HG03565 (cell line): ENCODE results near the gene RPTOR.
"Not testable (repeated sequence)": the region's sequence is repeated elsewhere in the genome, so short reads cannot be mapped to it uniquely, and the experiment has no call there.

Experiments
- ATAC-seq: cut with Tn5 transposase; IDR thresholded peaks from one replicate; pipeline ENCODE4 v1.9.1; 2021; ENCODE audit warnings: mild to moderate bottlenecking, moderate library complexity; ENCODE audit not compliant: unreplicated experiment

The RPTOR gene

DNA sequence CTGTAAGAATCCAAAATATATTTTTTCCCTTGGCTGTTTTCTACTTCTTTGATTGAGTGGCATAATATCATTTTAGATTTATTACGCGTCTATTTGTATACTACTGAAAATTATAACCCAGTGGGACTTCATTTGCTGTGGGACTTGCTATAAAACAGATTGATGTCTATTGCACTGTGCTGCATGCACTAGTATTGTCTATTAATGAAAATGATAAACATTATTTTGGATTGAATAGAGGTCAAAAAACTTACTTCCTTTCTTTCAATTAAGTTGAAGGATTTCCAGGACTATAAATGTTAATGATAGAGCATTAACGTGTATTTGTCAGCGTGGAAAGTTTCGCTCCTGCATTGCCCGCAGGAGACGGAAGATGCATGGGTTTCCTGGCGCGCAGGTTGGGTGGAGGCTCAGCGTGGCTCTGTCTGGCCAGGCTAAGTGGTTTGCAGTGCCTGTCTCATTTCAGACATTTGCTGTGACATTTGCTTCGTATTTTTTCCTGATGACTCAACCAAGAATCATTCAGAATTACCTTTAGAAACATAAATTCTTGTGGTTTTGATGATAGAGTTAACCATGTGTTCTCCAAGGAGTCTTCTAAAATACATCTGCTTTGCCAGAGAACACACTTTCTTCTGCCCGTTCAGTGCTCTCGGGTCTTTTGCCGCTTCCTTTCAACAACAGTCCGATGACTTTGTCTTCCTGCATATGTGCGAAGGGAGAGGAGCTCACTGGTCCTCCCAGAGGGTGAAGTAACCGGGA is 216.7 kb downstream of the RPTOR start:
- ATAC-seq: no peak

DNA sequence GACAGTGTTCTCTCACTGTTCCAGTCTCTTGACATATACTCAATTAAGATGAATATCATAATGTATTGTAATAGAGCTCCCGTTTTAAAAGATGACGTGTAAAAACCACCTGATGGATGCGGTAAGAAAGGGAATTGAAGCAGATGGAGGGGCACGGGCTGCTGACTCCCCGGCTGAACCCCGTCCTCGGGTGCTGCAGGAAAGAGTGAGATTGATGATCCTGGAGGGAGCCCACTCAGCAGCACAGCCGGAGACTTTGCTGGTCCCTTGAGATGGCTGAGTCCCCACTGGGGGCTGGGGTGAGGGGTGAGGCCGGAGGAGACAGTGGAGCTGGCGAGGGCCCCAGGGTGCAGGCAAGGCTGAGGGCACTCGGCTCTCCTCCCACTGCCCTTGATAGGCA is 217.4 kb downstream of the RPTOR start:
- ATAC-seq: no peak

DNA sequence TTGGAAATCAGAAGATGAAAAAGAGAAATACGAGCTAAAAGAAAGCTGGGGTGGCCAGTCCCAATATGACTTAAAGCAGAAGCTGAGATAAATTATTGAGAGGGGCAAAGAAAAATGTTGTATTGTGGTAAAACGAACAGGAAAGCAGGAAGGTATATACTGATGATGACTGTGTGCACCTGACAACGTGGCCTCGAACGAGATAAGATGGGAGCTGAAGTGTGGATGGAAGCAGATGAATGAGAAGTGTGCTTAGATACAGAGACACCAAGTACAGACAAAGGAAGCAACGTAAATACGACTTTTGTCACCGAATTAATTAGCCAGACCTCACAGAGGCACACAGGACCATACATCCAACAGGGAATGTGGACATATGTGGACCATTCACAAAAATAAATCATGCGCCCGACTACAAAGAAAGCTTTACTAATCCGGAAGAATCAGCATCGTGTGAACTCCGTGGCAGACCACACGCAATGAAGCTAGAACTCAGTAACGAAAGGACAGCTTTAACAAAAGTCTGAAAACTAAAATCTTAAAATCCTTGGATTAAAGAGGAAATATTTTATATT is 218.7 kb downstream of the RPTOR start:
- no peak for ATAC-seq

DNA sequence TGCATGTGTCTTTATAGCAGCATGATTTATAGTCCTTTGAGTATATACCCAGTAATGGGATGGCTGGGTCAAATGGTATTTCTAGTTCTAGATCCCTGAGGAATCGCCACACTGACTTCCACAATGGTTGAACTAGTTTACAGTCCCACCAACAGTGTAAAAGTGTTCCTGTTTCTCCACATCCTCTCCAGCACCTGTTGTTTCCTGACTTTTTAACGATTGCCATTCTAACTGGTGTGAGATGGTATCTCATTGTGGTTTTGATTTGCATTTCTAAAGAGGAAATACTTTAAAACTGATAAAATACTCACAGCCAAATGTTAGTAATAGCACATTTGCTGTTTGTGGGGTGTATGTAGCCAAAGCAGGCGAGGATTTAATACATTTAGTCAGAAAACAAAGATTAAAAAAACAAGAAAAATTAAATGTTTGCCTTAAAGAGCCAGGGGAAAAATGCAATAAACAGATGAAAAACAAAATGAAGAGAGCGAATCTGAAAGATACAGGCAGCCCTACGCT is 220.0 kb downstream of the RPTOR start:
- ATAC-seq: not testable (repeated sequence)

DNA sequence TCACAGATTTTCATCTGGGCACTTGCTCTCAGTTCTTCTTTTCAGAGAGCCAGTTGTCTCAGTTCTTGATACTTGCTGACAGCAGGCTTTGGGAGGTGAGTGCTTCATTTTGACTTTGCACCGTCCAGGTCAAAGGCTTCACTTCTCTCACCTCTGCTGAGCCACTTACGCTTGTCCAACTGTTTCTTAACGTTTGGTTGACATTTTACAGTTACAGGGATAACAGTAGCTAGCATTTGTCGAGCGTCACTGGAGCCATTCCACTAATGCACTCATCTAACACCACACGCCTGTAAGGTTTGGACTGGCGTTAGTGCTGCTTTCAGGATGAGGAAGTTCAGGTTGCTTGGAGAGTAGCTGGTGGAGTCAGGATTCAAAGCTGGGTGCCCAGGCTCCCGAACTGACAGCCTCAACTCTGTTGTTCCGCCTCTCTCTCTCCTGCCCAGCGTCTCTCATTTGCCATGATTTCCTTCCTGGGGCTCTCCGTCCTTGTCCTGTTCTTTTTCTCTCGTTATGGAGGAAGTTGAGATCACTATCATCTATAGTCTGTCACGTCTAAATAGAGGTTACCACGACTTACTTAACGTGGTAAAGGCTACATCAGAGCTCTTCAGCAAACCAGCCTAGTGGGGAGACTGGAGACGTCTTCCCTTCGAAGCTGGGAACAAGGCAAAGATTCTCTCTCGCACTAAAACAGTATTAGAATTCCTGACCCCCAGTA is 220.8 kb downstream of the RPTOR start:
- ATAC-seq: no peak

DNA sequence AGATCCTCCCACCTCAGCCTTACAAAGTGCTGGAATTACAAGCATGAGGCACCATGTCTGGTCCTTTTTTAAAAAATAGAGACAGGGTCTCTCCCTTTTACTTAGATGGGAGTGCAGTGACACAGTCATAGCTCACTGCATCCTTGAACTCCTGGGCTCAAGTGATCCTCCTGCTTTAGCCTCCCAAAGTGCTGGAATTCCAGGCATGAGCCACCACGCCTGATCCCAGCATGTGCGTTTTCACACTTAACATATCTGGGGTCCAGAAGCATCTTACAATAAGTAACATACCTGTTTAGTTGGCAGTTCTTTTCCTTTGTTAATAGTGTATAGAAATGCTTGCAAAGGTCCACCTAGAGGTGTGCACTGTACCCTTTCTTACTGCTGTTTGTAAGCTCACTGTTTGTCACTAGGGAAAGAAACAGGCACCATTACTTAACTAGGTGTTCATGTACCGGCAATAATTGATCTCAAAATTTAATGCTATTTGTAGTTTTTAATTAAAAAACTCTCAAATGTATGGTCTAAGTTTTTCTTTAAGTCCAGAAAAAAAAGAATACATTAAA is 221.7 kb downstream of the RPTOR start:
- no peak for ATAC-seq

DNA sequence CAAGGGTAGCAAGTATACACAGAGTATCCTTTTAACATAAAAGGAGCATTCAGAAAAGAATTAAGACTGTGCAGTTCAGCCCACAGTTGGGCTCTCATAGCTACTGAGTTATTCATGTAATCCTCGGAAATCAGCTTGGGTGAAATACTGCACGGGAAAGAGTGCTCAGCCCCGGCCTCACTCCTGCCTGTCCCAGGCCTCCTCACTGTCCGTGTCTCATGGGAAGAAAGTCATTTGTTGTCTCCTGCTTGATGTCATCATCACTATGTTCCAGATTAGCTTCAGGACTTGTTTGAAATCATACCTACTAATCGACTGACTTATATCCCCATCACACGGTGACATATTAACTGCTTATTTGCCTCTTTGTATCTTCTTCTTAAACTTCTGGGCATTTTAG is 223.8 kb downstream of the RPTOR start:
- ATAC-seq: no peak

DNA sequence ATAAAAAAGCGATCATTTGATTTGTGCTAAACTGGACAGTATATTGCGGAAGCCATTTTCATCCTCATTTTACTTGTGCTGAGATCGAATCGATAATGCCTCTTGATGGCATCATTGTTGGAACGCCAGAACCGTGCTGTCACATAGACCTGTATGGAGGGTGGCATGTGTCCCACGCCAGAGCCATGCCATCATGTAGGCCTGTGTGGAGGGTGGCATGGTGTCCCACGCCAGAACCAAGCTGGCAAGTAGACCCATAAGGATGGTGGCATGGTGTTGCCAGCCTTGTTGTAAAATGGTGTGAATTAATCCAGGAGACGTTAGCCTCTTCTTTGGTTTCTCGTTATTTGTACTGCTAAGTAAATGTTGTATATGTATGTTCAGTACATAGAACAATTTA is 224.3 kb downstream of the RPTOR start:
- no peak for ATAC-seq

DNA sequence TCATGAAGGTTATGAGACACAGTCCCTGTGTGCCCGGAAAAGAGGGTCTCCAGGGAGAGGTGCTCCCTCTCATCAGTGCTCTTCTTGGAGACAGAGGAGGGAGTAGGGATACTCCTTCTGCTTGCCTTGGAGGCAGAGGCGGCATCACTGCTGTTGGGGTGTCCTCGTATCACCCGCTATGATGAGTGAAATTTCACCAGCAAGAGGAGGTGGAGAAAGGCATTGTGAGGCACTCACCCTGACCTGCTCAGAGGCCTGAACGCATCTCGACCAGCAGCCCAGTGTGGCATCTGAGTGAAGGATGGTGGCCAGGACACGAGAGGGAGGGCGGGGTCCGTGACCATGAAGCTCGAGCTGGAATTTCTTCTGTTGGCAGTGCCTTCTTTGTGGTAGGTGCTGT is 224.9 kb downstream of the RPTOR start:
- no peak for ATAC-seq

DNA sequence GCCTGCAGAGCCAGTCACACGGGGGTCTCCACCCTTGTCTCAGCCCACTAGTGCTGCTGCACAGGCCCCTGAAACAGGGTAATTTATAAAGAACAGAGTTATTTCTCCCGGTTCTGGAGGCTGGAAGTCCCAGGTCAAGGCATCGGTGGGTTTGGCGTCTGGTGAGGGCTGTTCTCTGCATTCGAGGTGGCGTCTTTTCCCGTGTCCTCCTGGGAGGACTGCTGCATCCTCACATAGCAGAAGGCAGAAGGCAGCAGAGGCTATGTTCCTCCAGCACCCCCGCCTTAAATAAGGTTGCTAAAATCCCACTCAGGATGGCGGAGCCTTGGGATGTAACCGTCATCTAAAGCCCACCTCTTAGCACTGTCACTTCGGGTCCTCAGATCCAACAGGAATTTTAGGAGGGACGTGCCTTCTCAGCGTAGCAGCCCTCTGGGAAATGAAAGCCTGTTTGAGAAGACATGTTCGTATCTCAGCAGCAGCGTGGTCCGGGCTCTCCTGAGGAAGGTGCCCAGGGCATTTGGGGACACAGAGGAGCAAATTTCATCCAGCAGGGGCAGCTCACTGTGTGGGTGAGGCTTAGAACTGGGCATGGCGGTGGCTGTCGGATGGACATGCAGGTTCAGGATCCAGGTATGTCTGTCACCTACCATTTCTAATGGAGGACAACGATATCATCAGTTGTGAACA is 225.4 kb downstream of the RPTOR start:
- ATAC-seq: no peak

DNA sequence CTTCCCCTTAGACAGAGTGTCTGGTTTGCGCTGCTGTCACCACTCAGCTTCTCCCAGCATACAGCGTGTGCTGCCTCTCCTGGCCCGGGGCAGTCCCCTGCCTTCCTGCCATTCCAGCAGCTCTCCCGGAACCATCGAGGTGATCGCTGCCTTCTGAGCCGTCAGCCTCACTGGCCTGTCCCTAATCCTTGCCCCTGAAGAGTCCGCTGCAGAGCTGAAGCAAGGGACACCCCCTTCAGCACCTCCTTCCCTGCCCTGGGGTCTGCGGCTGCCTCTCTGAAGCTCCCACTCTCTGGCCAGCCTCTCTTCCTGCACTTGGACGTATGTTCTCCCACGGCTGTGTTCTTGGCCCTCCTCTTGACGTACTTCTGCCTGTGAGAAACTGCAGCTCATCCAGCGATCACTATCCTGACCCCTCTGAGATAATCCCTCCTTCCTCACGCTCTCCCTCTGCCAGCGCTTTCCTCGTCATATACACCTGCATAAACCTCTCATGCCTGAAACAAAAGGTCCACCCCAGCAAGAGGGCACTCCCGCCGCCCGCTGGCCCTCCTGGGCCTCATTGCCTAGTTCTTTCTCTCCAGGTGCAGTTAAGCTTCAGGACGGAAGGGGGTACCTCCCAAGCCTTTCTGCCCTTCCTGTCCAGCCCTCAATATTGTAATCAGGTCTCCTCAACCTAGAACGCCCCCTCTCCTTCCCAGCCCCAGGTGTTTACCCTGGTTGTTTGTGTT is 226.4 kb downstream of the RPTOR start:
- ATAC-seq: no peak

DNA sequence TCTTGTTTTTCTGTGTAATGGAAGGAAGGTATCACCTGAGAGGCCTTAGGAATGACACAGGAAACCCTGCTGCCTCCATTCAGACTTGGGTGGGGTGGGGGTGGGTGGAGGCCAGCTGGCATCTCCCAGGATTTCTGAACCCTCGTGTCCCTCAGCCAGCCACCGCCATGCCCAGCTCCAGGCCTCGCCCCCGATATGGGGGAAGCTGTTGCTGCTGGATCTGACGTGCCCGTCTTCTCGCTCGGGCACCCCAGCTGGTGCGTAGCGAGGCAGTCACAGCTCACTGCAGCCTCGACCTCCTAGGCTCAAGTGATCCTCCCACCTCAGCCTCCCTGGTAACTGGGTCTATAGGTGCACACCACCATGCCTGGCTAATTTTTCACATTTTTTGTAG is 227.0 kb downstream of the RPTOR start:
- no peak for ATAC-seq

DNA sequence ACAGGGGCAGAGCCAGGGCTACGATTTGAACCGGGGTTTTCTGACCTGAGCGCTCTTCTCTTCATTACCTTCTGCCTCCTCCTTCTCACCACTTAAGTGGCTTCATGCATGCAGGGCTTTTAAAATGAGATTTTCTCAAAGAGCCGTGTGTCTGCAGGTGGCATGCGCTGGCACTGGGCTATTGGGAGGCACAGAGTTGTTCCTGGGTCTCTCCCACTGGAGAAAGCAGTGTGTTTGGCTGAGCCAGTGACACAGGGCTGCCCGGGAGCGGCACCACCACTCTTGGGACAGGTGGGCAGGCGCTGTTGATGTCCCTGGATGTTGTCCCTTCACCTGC is 228.2 kb downstream of the RPTOR start:
- ATAC-seq: no peak

DNA sequence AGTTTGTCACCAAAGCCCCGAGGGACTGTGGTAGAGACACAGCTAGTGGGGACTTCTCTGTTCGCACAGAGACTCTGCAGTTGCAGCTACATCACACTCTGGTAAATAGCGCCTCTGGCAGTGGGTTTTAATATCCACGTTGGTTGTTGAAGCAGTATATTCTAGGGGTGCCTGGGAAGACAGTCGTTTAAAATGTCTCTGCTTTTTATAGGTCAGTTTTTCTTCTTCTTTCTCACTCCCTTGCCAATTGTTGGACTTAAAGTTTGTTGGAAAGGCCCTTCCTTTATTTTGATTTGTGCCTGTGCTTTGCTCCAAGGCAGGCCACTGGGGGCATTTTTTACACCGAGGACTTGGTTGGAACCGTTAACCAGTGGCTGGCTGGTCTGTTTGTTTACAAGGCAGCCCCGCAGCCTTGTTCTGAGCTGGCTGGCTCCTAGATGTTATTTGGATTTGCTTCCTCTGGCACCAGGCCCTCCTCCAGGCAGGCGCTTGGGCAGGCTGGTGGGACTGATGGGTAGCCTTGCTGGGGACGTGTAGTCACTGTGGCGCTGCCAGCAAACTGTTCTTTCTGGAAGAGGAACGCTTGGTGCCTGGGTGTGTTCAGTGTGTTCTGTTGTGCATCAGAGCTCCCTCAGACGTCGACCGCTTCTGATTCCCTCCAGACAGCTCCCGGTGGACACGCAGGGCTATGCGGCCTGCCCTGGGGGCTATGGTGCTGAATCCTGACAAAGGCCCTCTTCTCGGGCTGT is 228.8 kb downstream of the RPTOR start:
- ATAC-seq: no peak

DNA sequence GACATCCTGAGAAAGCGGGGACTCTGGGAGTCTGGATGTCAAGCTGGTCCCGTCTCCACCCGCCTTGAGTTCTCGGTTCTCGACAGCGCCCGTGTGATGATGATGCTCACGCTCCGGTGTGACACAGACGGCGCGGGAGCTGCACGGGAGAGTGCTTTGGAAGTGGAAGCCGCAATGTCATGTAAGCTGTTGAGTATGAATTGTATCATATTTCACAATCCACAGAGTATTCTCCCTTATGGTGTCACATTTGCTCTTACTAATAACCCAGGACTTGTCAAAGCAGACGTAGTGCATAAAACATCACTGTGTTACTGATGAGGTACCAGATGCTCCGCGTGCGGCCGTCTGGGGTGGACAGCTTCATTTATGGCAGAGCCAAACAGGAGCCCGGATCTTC is 229.5 kb downstream of the RPTOR start:
- no peak for ATAC-seq

DNA sequence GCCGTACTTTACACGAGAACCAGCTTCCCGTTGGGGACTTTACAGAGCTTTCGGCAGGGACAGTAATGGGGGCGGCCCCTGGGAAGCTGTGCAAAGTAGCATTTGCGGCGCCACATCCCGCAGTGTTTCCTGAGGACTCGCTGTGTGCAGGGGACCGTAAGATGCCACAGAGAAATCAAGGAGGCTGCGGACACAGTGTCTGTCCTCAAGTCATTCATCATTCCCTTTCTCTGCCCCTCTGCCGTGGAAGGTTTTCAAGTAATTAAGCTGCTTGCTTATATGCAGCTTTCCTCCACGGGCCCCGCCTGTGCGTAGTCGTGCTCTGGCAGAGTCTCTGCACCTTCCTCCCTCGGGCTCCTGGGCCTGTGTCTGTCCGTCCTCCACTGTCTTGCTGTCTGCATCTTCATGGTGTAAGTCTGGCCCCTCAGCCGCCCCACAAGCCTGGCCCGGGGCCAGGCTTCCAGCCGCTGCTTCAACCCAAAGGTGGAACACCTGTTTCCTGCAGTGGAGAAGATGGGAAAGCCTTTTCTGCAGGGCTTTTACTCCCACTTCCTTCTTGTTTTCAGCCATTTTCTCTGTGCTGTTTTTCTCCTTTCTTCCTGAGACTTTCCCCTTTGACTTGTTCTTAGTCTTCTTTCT is 230.1 kb downstream of the RPTOR start:
- no peak for ATAC-seq

DNA sequence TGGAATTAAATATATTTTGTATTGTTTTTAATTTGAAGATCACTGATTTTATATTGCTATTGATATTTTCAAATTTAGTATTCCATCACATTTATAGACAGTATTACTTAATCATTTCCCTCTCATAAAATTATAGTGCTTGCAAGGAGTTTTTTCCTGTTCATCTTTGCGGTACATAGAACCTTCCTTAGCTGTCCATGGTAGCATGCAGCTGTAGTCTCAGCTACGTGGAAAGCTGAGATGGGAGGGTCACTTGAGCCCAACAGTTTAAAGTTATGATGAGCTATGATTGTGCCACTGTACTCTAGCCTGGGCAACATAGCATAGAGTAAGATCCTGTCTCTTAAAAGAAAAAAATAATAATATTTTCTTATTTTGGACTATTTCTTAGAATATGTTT is 231.2 kb downstream of the RPTOR start:
- ATAC-seq: no peak

DNA sequence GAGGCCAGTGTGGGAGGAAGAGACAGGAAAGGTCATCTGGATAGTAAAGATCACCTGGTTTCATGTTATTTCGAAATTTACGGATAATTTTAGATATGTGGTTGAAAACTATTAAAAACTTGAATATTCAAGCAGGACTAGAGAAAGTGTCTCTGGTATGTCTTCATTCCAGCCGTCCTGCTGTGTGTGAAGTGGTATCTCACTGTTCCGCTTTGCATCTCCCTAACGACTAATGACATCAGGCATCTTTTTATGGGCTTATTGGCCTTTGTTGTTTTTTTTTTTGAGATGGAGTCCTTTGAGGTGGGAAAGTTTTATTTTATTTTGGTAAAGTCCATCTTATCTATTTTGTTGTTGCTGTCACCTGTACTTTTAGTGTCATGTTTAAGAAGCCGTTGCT is 232.6 kb downstream of the RPTOR start:
- no peak for ATAC-seq

DNA sequence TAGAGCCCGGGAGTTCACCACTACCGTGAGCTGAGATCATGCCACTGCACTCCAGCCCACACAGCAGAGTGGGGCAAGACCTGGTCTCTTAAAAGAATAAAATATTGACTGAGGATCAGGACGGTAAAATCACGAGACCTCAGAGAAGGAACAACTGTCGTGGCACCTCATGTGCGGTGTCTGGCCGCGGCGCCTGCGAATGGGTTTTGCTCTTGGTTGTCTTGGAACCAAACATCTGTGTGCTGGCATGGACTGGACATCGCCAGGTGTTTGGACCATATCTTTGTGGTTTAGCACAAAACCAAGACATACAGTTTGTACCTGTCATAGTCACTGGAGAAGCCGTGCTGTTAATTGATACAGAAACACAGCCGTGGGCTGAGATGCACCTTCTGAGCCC is 234.1 kb downstream of the RPTOR start:
- ATAC-seq: no peak
